Endothelial cell of umbilical vein (primary cell): ENCODE results near the gene LDLRAD4. TPM values are rescaled to one million over a fixed set of nuclear protein-coding genes. Genes with fewer than 3 reads are reported as not detected.

Experiments used
- BruUV-seq: library from RNA; stranded (reverse); fragments of 400-500 nt; replicated peaks from 2 replicates; lab custom pipeline; 2021; lab: Mats Ljungman, UMichigan
- CTCF ChIA-PET: fragments of 300-600, 350-600 bp; sonication (Branson Sonifier 250); formaldehyde crosslinking; loops from one replicate; lab custom pipeline; 2021; ENCODE audit warnings: antibody characterized with exemption, inconsistent platforms; lab: Charles Lee
- POLR2A ChIA-PET: fragments of 300-600, 350-600 bp; sonication (Branson Sonifier 250); formaldehyde crosslinking; loops from one replicate; lab custom pipeline; 2021; ENCODE audit warnings: antibody characterized with exemption, inconsistent platforms; lab: Charles Lee
- DNase-seq: peaks from one replicate; pipeline ENCODE4 v3.0.0-alpha.2; 2011; ENCODE audit warnings: low read depth, low spot score
- FAIRE-seq: peaks from 2 replicates; lab custom pipeline; 2011; peaks lifted over from hg19 to GRCh38; lab: Jason Lieb, UNC
- H2AFZ ChIP-seq: 2 replicates; pipeline ENCODE4 v1.6.0; 2012; ENCODE audit warnings: low read depth, low read length, control low read depth, inconsistent platforms
- H3K27ac ChIP-seq: 2 replicates; pipeline ENCODE4 v1.5.1; 2011; ENCODE audit warnings: low read depth, mild to moderate bottlenecking, control low read depth, low read length, moderate library complexity; ENCODE audit not compliant: insufficient read depth
- H3K27me3 ChIP-seq, 2 experiments: 2 replicates each; pipeline versions ENCODE4 v1.6.0 to v1.6.1; 2011; ENCODE audit warnings: low read length in 2 of 2, mixed read lengths in 1 of 2; ENCODE audit not compliant: control insufficient read depth in 2 of 2, insufficient read depth in 2 of 2
- H3K36me3 ChIP-seq, 2 experiments: 2 replicates in 1 of 2; 3 replicates in 1 of 2; pipeline ENCODE4 v1.5.1; 2011; ENCODE audit warnings: low read length in 2 of 2, mild to moderate bottlenecking in 1 of 2, moderate library complexity in 1 of 2; ENCODE audit not compliant: control insufficient read depth in 2 of 2, insufficient read depth in 2 of 2; ENCODE audit errors: extremely low read depth in 1 of 2
- H3K4me1 ChIP-seq: 3 replicates; pipeline ENCODE4 v1.5.1; 2011; ENCODE audit warnings: mild to moderate bottlenecking, low read length; ENCODE audit not compliant: control insufficient read depth, insufficient read depth; ENCODE audit errors: extremely low read depth
- H3K4me2 ChIP-seq: 2 replicates; pipeline ENCODE4 v1.6.1; 2011; ENCODE audit warnings: low read length, control low read depth, mixed read lengths; ENCODE audit not compliant: insufficient read depth
- H3K4me3 ChIP-seq, 3 experiments: fragments of 200-600 bp in 1 of 3; sonication (generic), shearing (Covaris generic) in 1 of 3; replicated peaks in 1 of 3; 2 replicates each; pipeline ENCODE4 v1.5.1; 2011 to 2016; ENCODE audit warnings: control low read depth in 3 of 3, low read length in 3 of 3, mild to moderate bottlenecking in 2 of 3, inconsistent platforms in 1 of 3, low read depth in 1 of 3, moderate library complexity in 1 of 3; ENCODE audit not compliant: insufficient read depth in 1 of 3
- H3K79me2 ChIP-seq: 2 replicates; pipeline ENCODE4 v1.6.0; 2012; ENCODE audit warnings: low read length, inconsistent platforms; ENCODE audit not compliant: control insufficient read depth, insufficient read depth
- H3K9ac ChIP-seq: replicated peaks from 2 replicates; pipeline ENCODE3; 2011; ENCODE audit warnings: low read length, control low read depth; ENCODE audit not compliant: insufficient read depth; ENCODE audit errors: extremely low read depth
- H3K9me1 ChIP-seq: replicated peaks from 3 replicates; pipeline ENCODE4 v1.6.0; 2011; ENCODE audit warnings: mild to moderate bottlenecking, low read length; ENCODE audit not compliant: control insufficient read depth, insufficient read depth; ENCODE audit errors: extremely low read depth
- H3K9me3 ChIP-seq: replicated peaks from 2 replicates; pipeline ENCODE4 v1.5.1; 2012; ENCODE audit warnings: low read length, inconsistent platforms; ENCODE audit not compliant: control insufficient read depth, insufficient read depth
- H4K20me1 ChIP-seq: replicated peaks from 2 replicates; pipeline ENCODE3; 2011; ENCODE audit warnings: mild to moderate bottlenecking, low read length; ENCODE audit not compliant: control insufficient read depth, insufficient read depth; ENCODE audit errors: extremely low read depth
- CTCF ChIP-seq, 2 donors: IDR thresholded peaks; 1 replicate in 1 of 2; 2 replicates in 1 of 2; pipeline ENCODE4 v1.5.1; 2011; ENCODE audit warnings: low read length in 2 of 2, mild to moderate bottlenecking in 2 of 2, moderate library complexity in 2 of 2, control low read depth in 1 of 2, inconsistent platforms in 1 of 2, low read depth in 1 of 2; ENCODE audit not compliant: insufficient read depth in 1 of 2; ENCODE audit errors: extremely low read depth in 1 of 2
- EZH2 ChIP-seq: IDR thresholded peaks from 2 replicates; pipeline ENCODE4 v1.6.1; 2012; ENCODE audit warnings: borderline replicate concordance, low read depth, mild to moderate bottlenecking, moderate library complexity, low read length, inconsistent platforms; ENCODE audit not compliant: severe bottlenecking
- FOS ChIP-seq: IDR thresholded peaks from 2 replicates; pipeline ENCODE4 v1.6.1; 2011; ENCODE audit warnings: mild to moderate bottlenecking, low read length, moderate library complexity, borderline replicate concordance; ENCODE audit not compliant: insufficient read depth
- GATA2 ChIP-seq: IDR thresholded peaks from 2 replicates; pipeline ENCODE4 v1.7.0; 2011; ENCODE audit warnings: low read depth, mild to moderate bottlenecking, moderate library complexity, mixed read lengths, low read length; ENCODE audit not compliant: insufficient read length, insufficient read depth
- JUN ChIP-seq: IDR thresholded peaks from 2 replicates; pipeline ENCODE4 v1.6.1; 2011; ENCODE audit warnings: borderline replicate concordance, low read depth; ENCODE audit not compliant: insufficient read length, insufficient read depth
- MAX ChIP-seq: IDR thresholded peaks from 2 replicates; pipeline ENCODE4 v1.6.1; 2011; ENCODE audit not compliant: insufficient read depth, insufficient read length
- MYC ChIP-seq: IDR thresholded peaks from one replicate; pipeline ENCODE4 v1.6.1; 2011; ENCODE audit warnings: mild to moderate bottlenecking, low read depth, low read length
- POLR2A ChIP-seq: IDR thresholded peaks from 2 replicates; pipeline ENCODE4 v1.6.1; 2012; ENCODE audit warnings: low read depth, mild to moderate bottlenecking, control low read depth, low read length
- POLR2AphosphoS5 ChIP-seq: IDR thresholded peaks from 2 replicates; pipeline ENCODE4 v1.6.1; 2012; ENCODE audit warnings: low read depth, mild to moderate bottlenecking, control low read depth, low read length, moderate library complexity; ENCODE audit not compliant: insufficient read depth
- dilution Hi-C: fragments of 300-500 bp; cut with MboI; formaldehyde crosslinking; loops from one replicate; pipeline ENCODE4 v1.15.0; 2019; ENCODE audit warnings: low sequenced_read_pairs; ENCODE audit not compliant: extremely low pct_ligation_motif_present
- intact Hi-C: fragments of 100-400 bp; cut with micrococcal nuclease; formaldehyde crosslinking; loops from one replicate; pipeline ENCODE4 v1.10.0; 2022
- polyA plus RNA-seq, 4 experiments: library from polyadenylated mRNA; depleted of rRNA in 3 of 4; stranded (reverse) in 3 of 4; unstranded in 1 of 4; fragments of >200 nt; gene quantifications; 2 replicates each; pipeline versions ENCODE4 v1.2.1 to v1.2.3, GENCODE V29; 2011 to 2012; ENCODE audit warnings: missing spikeins in 1 of 4
- total RNA-seq: library from RNA; stranded (reverse); gene quantifications from 2 replicates; pipeline ENCODE4 v1.2.3, GENCODE V29; 2021

Gene LDLRAD4
- total and polyA plus RNA-seq, 2 donors (not counting 3 experiments of a cell fraction or from before 2014, with no cell fraction given), result 5.2 to 6.5 TPM

GRCh38 chr18:13559754-13560153 is 341.2 kb downstream of the LDLRAD4 start:
- H3K4me2 ChIP-seq, result no peak overlapping the region
- peaks cover 3 to 12% of the 10 kb centered on the region in 2 experiments for H3K27me3 ChIP-seq
- H3K4me1 ChIP-seq, result no peaks in the 10 kb centered on the region
- FAIRE-seq (no peak), DNase-seq (no peak)
- intact Hi-C loops, result loop anchor here (5.0 to 10.0 kb wide), 2 partner anchors 165 to 528 kb away; partner anchors contain the start of genes FAM210A and RNMT
- dilution Hi-C loops, result no loop called here
- no peaks in the 10 kb centered on the region for H3K36me3 ChIP-seq
- TF ChIP-seq POLR2AphosphoS5 (no peak), POLR2A (no peak), CTCF (IDR thresholded peaks at IDR 0.05; ENCODE audit: extremely low read depth in 1 of 2, insufficient read depth in 1 of 2, low read depth in 1 of 2, low read length in 2 of 2) (no peak), JUN (no peak), MYC (no peak), FOS (no peak), EZH2 (no peak), MAX (no peak), GATA2 (no peak)
- no peak overlapping the region for H2AFZ ChIP-seq
- ChIA-PET POLR2A (no interaction called here), CTCF (interaction anchor here (1.6 to 2.1 kb wide), 2 partner anchors 19 to 70 kb away, joined by 4 to 14 read pairs; no protein-coding TSS in a partner anchor)
- H3K9ac ChIP-seq, result no peak overlapping the region
- no peak overlapping the region for H3K4me3 ChIP-seq
- BruUV-seq, result no TSS peak
- no peak overlapping the region for H3K27ac ChIP-seq
- H3K9me3 ChIP-seq, result no peaks in the 10 kb centered on the region
- H3K79me2 ChIP-seq, result no peaks in the 10 kb centered on the region
- no peaks in the 10 kb centered on the region for H3K9me1 ChIP-seq
- H4K20me1 ChIP-seq, result no peaks in the 10 kb centered on the region
